Heart left ventricle (tissue), 13 donors: ENCODE results near the gene PALLD.

Source experiments
- CTCF ChIP-seq, 12 donors: fragments of 200-600 bp; sonication (generic) in 4 of 12; IDR thresholded peaks; one replicate each; pipeline versions ENCODE4 v1.5.0 to v1.8.0; 2018 to 2022; ENCODE audit warnings: antibody characterized with exemption in 12 of 12, mild to moderate bottlenecking in 5 of 12
- POLR2A ChIP-seq, 2 donors: fragments of 450-650 bp; IDR thresholded peaks; one replicate each; pipeline ENCODE4 v1.6.1; 2017; ENCODE audit warnings: antibody characterized with exemption in 2 of 2, mild to moderate bottlenecking in 2 of 2, moderate library complexity in 2 of 2
- donor health status: ischemic (EF 13 %, LVEDD 7.1; RV severe dilation, severe dysfunction).
- donor health status: DM: no; HTN: yes; CAD: no.
- donor health status: DM: no; HTN: no; CAD: no.
- donor health status: ischemic (EF 25% LVEDD 6.9; RV normal size, moderate dysfunction).
- donor health status: ischemic (EF 25% LVEDD 5.7; RV mildly dilated, moderate dysfunction).
- donor health status: ischemic (EF 35%, LVEDD 5.7; RV mildly dilated, moderate dysfunction).
- donor health status: nonischemic (EF 11% LVEDD 7.7; RV severe dilation, severe dysfunction).
- donor health status: DM: yes; HTN: yes; CAD: no.
- donor health status: PGD.
- donor health status: ischemic (EF 29% LVEDD 5.4; RV normal size, mild dysfunction).
- donor health status: nonischemic (EF 23%, LVEDD 6.1; RV moderate dilation, normal function).

DNA sequence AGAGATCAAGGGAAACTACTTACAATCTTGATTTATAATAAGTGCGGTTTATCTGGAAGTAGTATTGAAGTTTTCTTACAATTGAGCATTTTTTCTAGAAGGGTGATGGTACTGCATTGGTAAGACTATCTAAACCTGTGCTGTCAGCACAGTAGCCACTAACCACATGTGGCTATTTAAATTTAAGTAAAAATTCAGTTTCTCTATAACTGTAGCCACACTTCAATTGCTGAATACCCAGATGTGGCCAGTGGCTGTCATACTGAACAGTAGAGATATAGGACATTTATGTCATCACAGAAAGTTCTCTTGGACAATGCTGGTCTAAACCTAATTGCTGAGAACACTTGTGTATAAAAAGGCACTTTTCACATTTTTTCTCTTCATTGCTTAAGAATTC lies 290.5 kb downstream of the PALLD start:
- TF ChIP-seq POLR2A (IDR thresholded peaks at IDR 0.05): no peak
- no peak for TF ChIP-seq CTCF (IDR thresholded peaks at IDR 0.05)
